ENCODE measurements around the gene USP15.

GRCh38 chr12:62350554-62350953 lies 90.3 kb downstream of the USP15 start:
- TF ChIP-seq EZH2 (IDR thresholded peaks at IDR 0.05; ENCODE audit: insufficient read depth, poor library complexity, severe bottlenecking) (no peak), EZH2phosphoT487 (IDR thresholded peaks at IDR 0.05; ENCODE audit: insufficient read depth, low read depth) (no peak)
